K562 (cell line): ENCODE data around the gene FAM24A. TPM values are rescaled to one million over a fixed set of nuclear protein-coding genes. Genes with fewer than 3 reads are reported as not detected.

ENCODE experiments used
- BCOR ChIP-seq: fragments of 450-650 bp; IDR thresholded peaks from 2 replicates; pipeline ENCODE4 v1.6.1; 2016
- CBFB ChIP-seq: sonication (generic); formaldehyde crosslinking; IDR thresholded peaks from 2 replicates; pipeline ENCODE4 v1.4.0; 2020; ENCODE audit warnings: mild to moderate bottlenecking, missing genetic modification reagents
- CC2D1A ChIP-seq: fragments of 450-650 bp; IDR thresholded peaks from 2 replicates; pipeline ENCODE4 v1.6.1; 2017; ENCODE audit warnings: mild to moderate bottlenecking
- DDX20 ChIP-seq: fragments of 450-650 bp; IDR thresholded peaks from 2 replicates; pipeline ENCODE4 v1.6.1; 2016; ENCODE audit warnings: missing genetic modification characterization, low read depth, mild to moderate bottlenecking, missing compliant biosample characterization, moderate library complexity
- DPF2 ChIP-seq: fragments of 450-650 bp; IDR thresholded peaks from 2 replicates; pipeline ENCODE4 v1.6.1; 2016
- EP400 ChIP-seq: fragments of 450-650 bp; IDR thresholded peaks from 2 replicates; pipeline ENCODE4 v1.6.1; 2017; ENCODE audit warnings: antibody characterized with exemption, mild to moderate bottlenecking, moderate library complexity
- ESRRA ChIP-seq: fragments of 450-650 bp; IDR thresholded peaks from 2 replicates; pipeline ENCODE4 v1.6.1; 2014; ENCODE audit warnings: low read depth, mild to moderate bottlenecking, moderate library complexity, borderline replicate concordance
- GTF3C2 ChIP-seq: IDR thresholded peaks from 3 replicates; pipeline ENCODE4 v1.6.1; 2011; ENCODE audit warnings: borderline replicate concordance, mild to moderate bottlenecking, moderate library complexity; ENCODE audit not compliant: insufficient read length; ENCODE audit errors: extremely low read depth
- IFI16 ChIP-seq: fragments of 250-450 bp; sonication (Bioruptor Pico); IDR thresholded peaks from 2 replicates; pipeline ENCODE4 v2.1.2; 2022; ENCODE audit warnings: mild to moderate bottlenecking, inconsistent platforms
- IRF1 ChIP-seq: sonication (generic); formaldehyde crosslinking; IDR thresholded peaks from 2 replicates; pipeline ENCODE4 v1.8.0; 2022; ENCODE audit warnings: missing genetic modification reagents, mild to moderate bottlenecking, borderline replicate concordance
- KDM2B ChIP-seq: fragments of 250-450 bp; sonication (Bioruptor Pico); IDR thresholded peaks from 2 replicates; pipeline ENCODE4 v1.8.0; 2021; ENCODE audit warnings: mild to moderate bottlenecking, moderate library complexity
- MXD1 ChIP-seq: fragments of 250-450 bp; sonication (Bioruptor Pico); IDR thresholded peaks from 2 replicates; pipeline ENCODE4 v1.8.0; 2021; ENCODE audit warnings: borderline replicate concordance, mild to moderate bottlenecking, moderate library complexity; ENCODE audit not compliant: poor library complexity, severe bottlenecking
- NFXL1 ChIP-seq: fragments of 450-650 bp; formaldehyde crosslinking; IDR thresholded peaks from 2 replicates; pipeline ENCODE4 v1.4.0; 2021; ENCODE audit warnings: mild to moderate bottlenecking
- NR2C2 ChIP-seq, 2 experiments: fragments of 200-800 bp in 1 of 2; sonication (Bioruptor generic) in 1 of 2; sonication (generic) in 1 of 2; formaldehyde crosslinking in 1 of 2; IDR thresholded peaks; 2 replicates each; pipeline versions ENCODE4 v1.6.1 to v1.8.0; 2016 to 2022; ENCODE audit warnings: mild to moderate bottlenecking in 1 of 2, missing compliant biosample characterization in 1 of 2, missing genetic modification characterization in 1 of 2, missing genetic modification reagents in 1 of 2
- PTRF ChIP-seq: fragments of 450-650 bp; IDR thresholded peaks from 2 replicates; pipeline ENCODE4 v1.6.1; 2016; ENCODE audit warnings: mild to moderate bottlenecking, missing genetic modification characterization, missing compliant biosample characterization
- RFX5 ChIP-seq: IDR thresholded peaks from 2 replicates; pipeline ENCODE4 v1.6.1; 2011; ENCODE audit warnings: low read depth, mild to moderate bottlenecking, improper control_type of control experiment, low read length
- SP2 ChIP-seq: IDR thresholded peaks from 2 replicates; pipeline ENCODE4 v1.6.1; 2011; ENCODE audit warnings: mild to moderate bottlenecking, low read depth, low read length, moderate library complexity; ENCODE audit not compliant: poor library complexity, severe bottlenecking; ENCODE audit errors: extremely low read depth
- SRSF1 ChIP-seq: fragments of 200-400 bp; formaldehyde crosslinking; IDR thresholded peaks from 2 replicates; pipeline ENCODE4 v1.6.1; 2017; ENCODE audit warnings: mild to moderate bottlenecking, low read depth, low read length, moderate library complexity
- SRSF9 ChIP-seq: fragments of 200-400 bp; formaldehyde crosslinking; IDR thresholded peaks from 2 replicates; pipeline ENCODE4 v1.6.1; 2017; ENCODE audit warnings: low read depth, low read length, borderline replicate concordance
- ZNF146 ChIP-seq: IDR thresholded peaks from one replicate; pipeline ENCODE4 v1.6.1; 2018; ENCODE audit warnings: missing compliant biosample characterization; ENCODE audit not compliant: unreplicated experiment
- ZNF699 ChIP-seq: fragments of 250-450 bp; sonication (Bioruptor Pico); IDR thresholded peaks from 2 replicates; pipeline ENCODE4 v1.8.0; 2021; ENCODE audit warnings: mild to moderate bottlenecking, moderate library complexity; ENCODE audit not compliant: insufficient replicate concordance
- polyA plus RNA-seq, 8 experiments: library from polyadenylated mRNA; depleted of rRNA in 4 of 8; stranded (reverse) in 5 of 8; unstranded in 3 of 8; fragments of >200 nt; fragmentation: Nextera tagmentation in 2 of 8; fragmentation: Illumina TruSeq in 1 of 8; extraction: Ambion mirVana in 2 of 8; extraction: Trizol in 1 of 8; gene quantifications; 2 replicates each; pipeline versions ENCODE4 v1.2.1 to v1.2.3, GENCODE V29; 2011 to 2014; ENCODE audit warnings: inconsistent platforms in 1 of 8, missing spikeins in 1 of 8
- total RNA-seq, 7 experiments: library from RNA; depleted of rRNA in 6 of 7; stranded (reverse); fragments of >200 nt in 6 of 7; fragmentation: Illumina TruSeq in 2 of 7; extraction: Trizol in 2 of 7; gene quantifications; 2 replicates each; pipeline versions ENCODE4 v1.2.1 to v1.2.3, GENCODE V29; 2011 to 2021; ENCODE audit warnings: low replicate concordance in 1 of 7
- TF ChIP-seq, protein P1 (sequence below): fragments of 450-650 bp; IDR thresholded peaks from 2 replicates; pipeline ENCODE4 v1.6.1; 2016; ENCODE audit warnings: borderline replicate concordance

The FAM24A gene
- total and polyA plus RNA-seq, 9 of the 15 experiments (the other 6 are each of a cell fraction or from before 2014, with no cell fraction given): not detected

- TF ChIP-seq GTF3C2 (no peak), CC2D1A (peak; percentile 50; the same call in 1 of the 2 replicates), ZNF699 (CRISPR knock-in tag) (no peak), MXD1 (no peak), NFXL1 (CRISPR knock-in tag) (no peak), RFX5 (no peak), NR2C2 (CRISPR knock-in tag; IDR thresholded peaks at IDR 0.05) (no peak), NR2C2 (tag; IDR thresholded peaks at IDR 0.05) (peak; percentile 90), IFI16 (CRISPR knock-in tag) (no peak), BCOR (0 out of 2 replicates have a peak, but pooled peaks have one; percentile 9), KDM2B (CRISPR knock-in tag) (no peak), ZNF146 (no peak), CBFB (CRISPR knock-in tag) (no peak), SRSF9 (no peak), ESRRA (no peak), EP400 (peak; percentile 77), SP2 (no peak), PTRF (tag) (no peak), DDX20 (no peak), IRF1 (no peak; the same call in 1 of the 2 replicates), SRSF1 (no peak), DPF2 (no peak)
- TF ChIP-seq, protein P1, sequence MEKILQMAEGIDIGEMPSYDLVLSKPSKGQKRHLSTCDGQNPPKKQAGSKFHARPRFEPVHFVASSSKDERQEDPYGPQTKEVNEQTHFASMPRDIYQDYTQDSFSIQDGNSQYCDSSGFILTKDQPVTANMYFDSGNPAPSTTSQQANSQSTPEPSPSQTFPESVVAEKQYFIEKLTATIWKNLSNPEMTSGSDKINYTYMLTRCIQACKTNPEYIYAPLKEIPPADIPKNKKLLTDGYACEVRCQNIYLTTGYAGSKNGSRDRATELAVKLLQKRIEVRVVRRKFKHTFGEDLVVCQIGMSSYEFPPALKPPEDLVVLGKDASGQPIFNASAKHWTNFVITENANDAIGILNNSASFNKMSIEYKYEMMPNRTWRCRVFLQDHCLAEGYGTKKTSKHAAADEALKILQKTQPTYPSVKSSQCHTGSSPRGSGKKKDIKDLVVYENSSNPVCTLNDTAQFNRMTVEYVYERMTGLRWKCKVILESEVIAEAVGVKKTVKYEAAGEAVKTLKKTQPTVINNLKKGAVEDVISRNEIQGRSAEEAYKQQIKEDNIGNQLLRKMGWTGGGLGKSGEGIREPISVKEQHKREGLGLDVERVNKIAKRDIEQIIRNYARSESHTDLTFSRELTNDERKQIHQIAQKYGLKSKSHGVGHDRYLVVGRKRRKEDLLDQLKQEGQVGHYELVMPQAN: no peak
Measured at GRCh38 chr10:122953902-122954730, 43.7 kb downstream of the FAM24A start, which contains the start of gene C10orf88 (continued).
